Measurements from ENCODE around the gene STX18.

Gene STX18

DNA sequence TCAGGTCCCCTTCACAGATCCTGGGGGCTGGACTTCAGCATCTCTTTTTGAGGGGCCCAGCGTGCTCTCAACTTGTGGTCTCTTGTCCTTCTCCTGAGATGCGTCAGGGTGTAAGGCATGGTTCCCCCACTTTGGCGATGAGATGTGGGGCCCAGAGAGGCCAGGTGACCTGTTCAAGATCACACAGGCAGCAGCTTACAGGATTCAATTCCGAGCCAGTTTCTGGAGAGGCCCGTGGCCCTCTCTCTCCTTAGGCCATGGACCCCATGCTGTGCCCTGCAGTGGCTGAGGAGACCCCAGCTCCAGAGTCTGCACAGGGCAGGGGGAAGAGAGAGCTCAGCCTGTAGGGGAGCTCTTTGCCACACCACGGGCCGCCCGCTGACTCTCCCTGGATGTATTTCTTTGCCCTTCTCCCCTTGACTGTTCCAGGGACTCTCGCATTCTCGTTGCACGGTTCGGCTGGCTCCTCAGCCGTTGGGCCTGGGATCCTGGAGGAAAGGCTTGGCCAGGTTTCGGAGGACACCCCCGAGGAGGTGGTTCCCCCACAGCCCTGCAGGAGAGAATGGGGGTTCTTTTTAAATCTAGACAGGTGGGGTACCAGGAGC lies 136.4 kb downstream of the STX18 start:
- in situ Hi-C loops (cut with MboI; ENCODE audit: low pct_unique_long_range_greater_than_20kb, low sequenced_read_pairs, unreplicated experiment) = no loop called here
- TF ChIP-seq CTCF (IDR thresholded peaks at IDR 0.05; ENCODE audit: extremely low read depth, insufficient read depth, missing control alignments) = no peak

GRCh38 chr4:4402966-4403365 lies 138.9 kb downstream of the STX18 start:
- in situ Hi-C loops (cut with MboI; ENCODE audit: low pct_unique_long_range_greater_than_20kb, low sequenced_read_pairs, unreplicated experiment) = no loop called here
- TF ChIP-seq CTCF (IDR thresholded peaks at IDR 0.05; ENCODE audit: extremely low read depth, insufficient read depth, missing control alignments) = no peak
- no peak for DNase-seq (ENCODE audit: low spot score)

More for the DNA sequence above, 136.4 kb downstream of the STX18 start:
- DNase-seq (ENCODE audit: low spot score) = no peak

- TF ChIP-seq CTCF (IDR thresholded peaks at IDR 0.05; ENCODE audit: extremely low read depth, insufficient read depth, missing control alignments) = no peak
- in situ Hi-C loops (cut with MboI; ENCODE audit: low pct_unique_long_range_greater_than_20kb, low sequenced_read_pairs, unreplicated experiment) = no loop called here
- DNase-seq (ENCODE audit: low spot score) = no peak
These were observed 140.8 kb downstream of the STX18 start for GRCh38 chr4:4401036-4401435.

DNA sequence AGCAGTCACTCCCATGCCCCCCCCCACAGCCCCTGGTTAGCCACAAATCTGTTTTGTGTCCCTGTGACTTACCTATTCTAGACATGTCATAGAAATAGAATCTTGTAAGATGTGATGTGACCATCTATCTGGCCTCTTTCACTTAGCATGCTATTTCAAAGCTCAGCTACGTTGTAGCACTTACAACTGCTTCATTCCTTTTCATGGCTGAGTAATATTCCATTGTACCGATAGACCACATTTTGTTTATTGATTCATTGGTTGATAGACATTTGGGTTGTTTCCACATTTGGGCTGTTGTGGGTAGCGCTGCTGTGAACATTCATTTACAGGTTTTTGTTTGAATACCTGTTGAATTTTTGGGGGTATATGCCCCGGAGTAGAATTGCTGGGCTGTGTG lies 143.4 kb downstream of the STX18 start:
- TF ChIP-seq CTCF (IDR thresholded peaks at IDR 0.05; ENCODE audit: extremely low read depth, insufficient read depth, missing control alignments) = no peak
- DNase-seq (ENCODE audit: low spot score) = no peak
- in situ Hi-C loops (cut with MboI; ENCODE audit: low pct_unique_long_range_greater_than_20kb, low sequenced_read_pairs, unreplicated experiment) = no loop called here

DNA sequence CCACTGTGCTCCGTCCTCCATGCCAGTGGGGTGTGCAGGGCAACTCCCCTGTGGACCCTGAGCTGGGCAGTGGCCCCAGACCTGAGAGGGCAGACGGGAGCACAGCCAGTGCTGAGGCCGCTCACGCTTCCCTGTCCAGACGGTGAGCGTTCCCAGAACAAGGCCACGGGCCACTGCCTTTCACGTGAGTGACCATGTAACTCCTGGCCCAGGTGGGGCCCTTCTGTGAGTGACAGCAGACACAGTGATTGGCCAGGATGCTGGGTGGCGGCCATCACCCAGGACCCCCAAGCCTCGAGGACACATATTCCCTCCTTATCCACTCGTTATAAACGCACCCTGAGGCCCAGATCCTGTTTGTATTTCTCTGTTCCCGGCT lies 144.4 kb downstream of the STX18 start:
- in situ Hi-C loops (cut with MboI; ENCODE audit: low pct_unique_long_range_greater_than_20kb, low sequenced_read_pairs, unreplicated experiment) = no loop called here
- no peak for TF ChIP-seq CTCF (IDR thresholded peaks at IDR 0.05; ENCODE audit: extremely low read depth, insufficient read depth, missing control alignments)
- no peak for DNase-seq (ENCODE audit: low spot score)

- in situ Hi-C loops (cut with MboI; ENCODE audit: low pct_unique_long_range_greater_than_20kb, low sequenced_read_pairs, unreplicated experiment) = no loop called here
- no peak for TF ChIP-seq CTCF (IDR thresholded peaks at IDR 0.05; ENCODE audit: extremely low read depth, insufficient read depth, missing control alignments)
- no peak for DNase-seq (ENCODE audit: low spot score)
These were observed 145.0 kb downstream of the STX18 start for GRCh38 chr4:4396628-4397440.

Data from GM13977 (cell line).